Breast epithelium (tissue), 3 donors: ENCODE results near the gene CLEC3A.

Experiments used
- POLR2A ChIP-seq: fragments of 450-650 bp; IDR thresholded peaks from one replicate; pipeline ENCODE4 v1.6.1; 2016; ENCODE audit warnings: antibody characterized with exemption, mild to moderate bottlenecking, moderate library complexity
- TF ChIP-seq, protein P1 (sequence below), 3 donors: fragments of 450-650 bp; IDR thresholded peaks; one replicate each; pipeline ENCODE4 v1.5.1; 2016 to 2017; ENCODE audit warnings: antibody characterized with exemption in 3 of 3, mild to moderate bottlenecking in 3 of 3, moderate library complexity in 3 of 3

DNA sequence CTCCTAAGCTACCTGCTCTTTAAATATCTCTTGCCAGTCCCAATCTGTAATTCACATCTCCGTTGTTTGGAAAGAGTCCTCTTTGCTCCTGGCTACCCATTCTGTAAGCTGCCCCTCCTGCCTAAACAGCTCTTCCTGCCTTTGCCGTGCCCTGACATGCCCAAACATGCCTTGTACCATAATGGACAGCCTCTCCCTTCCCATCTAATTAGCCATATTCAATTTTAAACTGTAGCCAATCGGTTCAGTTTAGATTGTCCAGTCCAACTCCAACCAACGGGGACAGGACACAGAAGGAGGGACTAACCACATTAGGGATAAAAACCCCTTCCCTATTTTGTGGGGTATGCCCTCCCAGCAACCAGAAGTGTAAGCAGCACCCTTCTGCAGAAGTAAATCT, 30.6 kb upstream of the CLEC3A start:
- TF ChIP-seq, protein P1, sequence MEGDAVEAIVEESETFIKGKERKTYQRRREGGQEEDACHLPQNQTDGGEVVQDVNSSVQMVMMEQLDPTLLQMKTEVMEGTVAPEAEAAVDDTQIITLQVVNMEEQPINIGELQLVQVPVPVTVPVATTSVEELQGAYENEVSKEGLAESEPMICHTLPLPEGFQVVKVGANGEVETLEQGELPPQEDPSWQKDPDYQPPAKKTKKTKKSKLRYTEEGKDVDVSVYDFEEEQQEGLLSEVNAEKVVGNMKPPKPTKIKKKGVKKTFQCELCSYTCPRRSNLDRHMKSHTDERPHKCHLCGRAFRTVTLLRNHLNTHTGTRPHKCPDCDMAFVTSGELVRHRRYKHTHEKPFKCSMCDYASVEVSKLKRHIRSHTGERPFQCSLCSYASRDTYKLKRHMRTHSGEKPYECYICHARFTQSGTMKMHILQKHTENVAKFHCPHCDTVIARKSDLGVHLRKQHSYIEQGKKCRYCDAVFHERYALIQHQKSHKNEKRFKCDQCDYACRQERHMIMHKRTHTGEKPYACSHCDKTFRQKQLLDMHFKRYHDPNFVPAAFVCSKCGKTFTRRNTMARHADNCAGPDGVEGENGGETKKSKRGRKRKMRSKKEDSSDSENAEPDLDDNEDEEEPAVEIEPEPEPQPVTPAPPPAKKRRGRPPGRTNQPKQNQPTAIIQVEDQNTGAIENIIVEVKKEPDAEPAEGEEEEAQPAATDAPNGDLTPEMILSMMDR (IDR thresholded peaks at IDR 0.05): no peak
- TF ChIP-seq POLR2A: no peak
